Activated naive CD4-positive, alpha-beta T cell treated with Interleukin-2 at 50 U/mL for 16 hours (primary cell): ENCODE results near the gene FOXK2.
A peak's percentile ranks its signal among the peaks of the same experiment; 100 is the strongest.

Experiments used
- DNase-seq: peaks from one replicate; pipeline ENCODE4 v3.0.0-alpha.2; 2020

The FOXK2 gene

GRCh38 chr17:82518826-82519810 is at the start of gene FOXK2:
Gene FOXK2, plus strand, starts transcription at chr17:82519732. Its CDS starts 157 bp downstream, at chr17:82519889.
- DNase-seq, result peak; percentile 94

GRCh38 chr17:82470065-82470464 is 49.5 kb upstream of the FOXK2 start:
- no peak for DNase-seq

GRCh38 chr17:82474223-82475010 is 45.1 kb upstream of the FOXK2 start:
- DNase-seq, result no peak

DNA sequence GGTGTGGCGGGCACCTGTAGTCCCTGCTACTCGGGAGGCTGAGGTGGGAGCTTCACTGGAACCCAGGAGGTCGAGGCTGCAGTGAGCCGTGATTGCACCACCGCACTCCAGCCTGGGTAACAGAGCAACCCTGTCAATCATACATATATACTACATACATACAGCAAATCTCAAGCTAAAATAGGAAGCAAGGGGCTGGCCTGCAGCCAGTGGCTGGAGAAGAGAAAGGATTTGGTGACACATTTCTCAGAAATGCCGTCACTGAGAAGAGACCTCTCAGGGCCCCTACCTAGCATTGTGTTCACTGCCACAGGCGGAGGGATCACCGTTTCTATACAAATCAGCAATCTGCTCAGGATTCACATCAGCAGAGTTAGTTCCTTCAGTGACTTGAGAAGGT is 44.1 kb upstream of the FOXK2 start:
- no peak for DNase-seq

GRCh38 chr17:82477934-82478333 is 41.6 kb upstream of the FOXK2 start:
- DNase-seq, result no peak

DNA sequence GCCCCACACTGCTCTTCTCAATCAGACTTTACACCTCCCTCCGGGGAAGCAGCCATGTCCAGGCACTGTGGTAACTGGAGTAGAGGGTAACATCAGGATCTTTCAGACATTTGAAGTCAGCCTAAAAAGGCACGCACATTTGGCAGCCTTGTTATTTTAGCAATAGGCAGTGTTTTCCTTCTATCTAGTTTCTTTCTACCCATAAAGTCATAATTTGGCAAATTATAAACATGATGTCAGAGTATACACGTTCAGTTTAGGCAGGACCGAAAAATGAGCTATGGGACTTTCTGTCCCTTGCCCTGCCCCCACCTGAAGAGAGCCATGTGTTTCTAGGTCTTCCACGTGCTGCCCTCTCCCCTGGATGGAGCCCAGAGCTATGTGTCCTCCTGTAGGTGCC is 39.9 kb upstream of the FOXK2 start:
- no peak for DNase-seq

DNA sequence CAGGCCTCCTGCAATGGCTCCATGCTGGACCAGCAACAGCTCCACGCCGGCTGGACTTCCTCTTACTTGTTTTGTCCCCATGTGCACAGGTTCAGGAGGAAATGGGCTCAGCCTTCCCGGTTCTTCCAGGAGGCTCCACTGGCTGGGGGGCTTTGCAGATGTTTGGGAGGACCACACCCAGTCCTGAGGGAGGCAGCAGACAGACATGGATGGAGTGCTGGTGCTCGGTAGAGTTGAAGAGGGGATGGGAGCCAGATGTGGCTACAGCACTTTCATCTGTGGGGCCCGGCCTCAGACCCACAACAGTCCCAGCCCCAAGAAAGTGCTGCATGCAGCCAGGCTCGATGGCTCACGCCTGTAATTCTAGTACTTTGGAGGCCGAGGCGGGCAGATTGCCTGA is 39.2 kb upstream of the FOXK2 start:
- no peak for DNase-seq

- DNase-seq, result no peak
Observed at GRCh38 chr17:82483204-82483660, 36.3 kb upstream of the FOXK2 start.

GRCh38 chr17:82483836-82484235 is 35.7 kb upstream of the FOXK2 start:
- no peak for DNase-seq

- DNase-seq, result no peak
Observed at GRCh38 chr17:82486231-82487094, 33.1 kb upstream of the FOXK2 start.

DNA sequence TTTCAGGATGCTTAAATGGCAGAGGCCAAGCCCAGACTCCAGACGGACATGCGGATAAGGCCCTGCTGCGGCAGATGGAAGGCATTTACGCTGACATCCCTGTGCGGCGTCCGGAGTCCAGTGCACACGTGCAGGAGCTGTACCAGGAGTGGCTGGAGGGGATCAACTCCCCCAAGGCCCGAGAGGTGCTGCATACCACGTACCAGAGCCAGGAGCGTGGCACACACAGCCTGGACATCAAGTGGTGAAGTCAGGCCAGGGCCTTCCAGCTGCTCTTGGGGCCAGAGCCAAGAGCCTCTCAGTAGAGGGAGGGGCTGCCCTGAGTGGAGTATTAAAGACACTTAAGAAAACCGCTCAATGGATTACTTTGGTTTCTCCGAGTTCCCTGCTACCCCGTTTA is 31.6 kb upstream of the FOXK2 start:
- no peak for DNase-seq

DNA sequence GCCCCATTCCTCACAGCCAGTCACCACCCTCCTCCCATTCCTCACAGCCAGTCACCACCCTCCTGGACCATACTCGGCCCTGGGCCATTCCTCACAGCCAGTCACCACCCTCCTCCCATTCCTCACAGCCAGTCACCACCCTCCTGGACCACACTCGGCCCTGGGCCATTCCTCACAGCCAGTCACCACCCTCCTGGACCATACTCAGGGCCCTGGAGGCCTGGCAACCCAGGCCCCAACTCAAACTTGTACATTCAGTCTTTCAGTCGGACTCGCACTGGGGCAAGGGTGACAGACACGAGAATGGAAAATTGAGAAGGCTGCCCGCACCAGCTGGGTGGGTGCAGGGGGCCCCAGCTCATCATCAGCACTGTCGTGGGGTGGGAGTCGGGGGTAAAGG is 30.4 kb upstream of the FOXK2 start:
- DNase-seq, result no peak

GRCh38 chr17:82489851-82490511 is 29.6 kb upstream of the FOXK2 start:
- DNase-seq, result no peak

- DNase-seq, result no peak
Observed at GRCh38 chr17:82490512-82491195, 28.9 kb upstream of the FOXK2 start.

DNA sequence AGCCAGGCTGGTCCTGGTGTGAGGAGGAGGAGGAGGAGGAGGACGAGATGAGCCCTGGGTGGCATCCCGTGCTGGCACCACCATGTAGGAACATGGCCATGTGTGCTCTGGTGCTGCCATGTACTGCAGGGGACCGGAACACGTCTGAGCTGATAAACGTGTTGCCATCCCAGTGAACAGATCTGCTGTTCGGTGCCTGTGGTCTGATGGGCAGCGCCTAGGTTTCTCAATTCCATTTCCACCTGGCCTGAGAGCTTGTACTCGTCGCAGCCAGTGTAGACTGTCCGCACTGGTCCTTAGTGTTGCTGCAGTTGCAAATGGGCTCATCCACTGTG is 28.4 kb upstream of the FOXK2 start:
- no peak for DNase-seq

DNA sequence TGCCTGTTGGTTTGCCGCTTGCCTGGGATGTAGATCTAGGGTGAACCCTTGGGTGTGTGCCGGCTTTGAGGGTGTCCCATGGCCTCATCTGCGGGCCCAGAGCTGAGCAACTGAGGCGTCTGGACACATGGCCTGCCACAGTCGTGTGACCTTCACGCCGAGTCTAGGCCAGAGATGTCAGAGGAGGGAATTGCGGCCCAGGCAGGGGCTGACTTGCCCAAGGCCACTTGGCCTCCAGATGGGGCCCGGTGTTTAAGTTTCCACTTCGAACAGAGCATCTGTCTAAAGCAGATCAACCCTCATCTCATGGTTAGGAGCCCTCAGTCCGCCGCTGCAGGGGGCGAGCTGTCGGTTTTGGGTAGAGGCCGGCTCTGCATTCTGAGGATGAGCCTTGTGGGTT is 28.0 kb upstream of the FOXK2 start:
- no peak for DNase-seq

DNA sequence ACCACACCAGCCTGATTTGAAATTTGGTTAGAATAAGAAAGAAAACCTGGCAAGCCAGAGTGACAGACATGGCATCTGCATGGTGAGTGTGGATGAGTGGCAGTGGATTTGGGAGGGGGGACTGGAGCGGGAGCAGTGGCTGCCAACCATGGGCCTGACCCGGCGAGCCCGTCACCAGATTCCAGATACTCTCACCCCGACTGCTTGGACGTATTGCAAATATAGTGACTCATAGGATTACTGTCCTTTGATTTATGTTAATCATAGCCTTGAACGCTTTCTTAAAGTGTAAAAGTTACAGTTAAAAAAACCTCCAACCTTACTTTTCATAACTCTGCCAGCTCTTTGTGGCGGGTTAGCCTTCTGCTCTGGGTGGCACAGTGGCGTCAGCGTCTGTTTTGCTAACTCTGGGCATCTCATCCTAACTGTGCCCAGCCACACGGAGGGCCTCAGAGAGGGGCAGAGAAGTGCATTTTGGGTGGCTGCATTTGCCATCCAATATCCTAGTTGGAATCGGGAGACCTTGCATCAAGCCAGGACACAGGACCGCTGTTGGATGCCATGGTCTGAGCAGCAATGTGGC is 26.8 kb upstream of the FOXK2 start:
- no peak for DNase-seq

GRCh38 chr17:82493226-82493781 is 26.2 kb upstream of the FOXK2 start:
- no peak for DNase-seq

- DNase-seq, result peak; percentile 89
Observed at GRCh38 chr17:82494236-82495055, 25.1 kb upstream of the FOXK2 start.
